Glomerular visceral epithelial cell (primary cell): ENCODE results near the gene PRKAR1A.
"Not testable (repeated sequence)": the region's sequence is repeated elsewhere in the genome, so short reads cannot be mapped to it uniquely, and the experiment has no call there.

Experiments used
- DNase-seq: peaks from one replicate; pipeline ENCODE4 v3.0.0-alpha.2; 2016; ENCODE audit errors: extremely low spot score

PRKAR1A gene

DNA sequence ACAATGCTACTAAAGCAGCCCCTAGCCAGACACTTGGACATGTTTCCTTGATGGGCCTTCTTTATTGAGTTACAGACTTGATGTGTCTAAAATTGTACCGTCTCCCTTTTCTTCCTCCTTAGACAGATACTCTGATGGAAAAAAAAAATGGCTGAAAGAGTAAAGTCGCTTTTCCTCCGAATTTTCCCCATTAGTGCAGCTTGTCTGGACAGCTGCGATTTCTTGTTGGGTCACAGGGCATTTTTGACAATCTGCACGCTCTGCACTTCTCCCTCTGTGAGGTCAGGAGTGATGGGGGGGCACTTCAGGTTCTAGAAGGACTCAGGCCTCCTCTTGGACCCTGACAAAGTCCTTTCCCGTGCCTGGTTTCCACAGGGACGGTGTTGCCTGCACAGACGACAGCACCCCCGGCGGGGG, 968 bp upstream of the PRKAR1A start:
- DNase-seq: no peak

DNA sequence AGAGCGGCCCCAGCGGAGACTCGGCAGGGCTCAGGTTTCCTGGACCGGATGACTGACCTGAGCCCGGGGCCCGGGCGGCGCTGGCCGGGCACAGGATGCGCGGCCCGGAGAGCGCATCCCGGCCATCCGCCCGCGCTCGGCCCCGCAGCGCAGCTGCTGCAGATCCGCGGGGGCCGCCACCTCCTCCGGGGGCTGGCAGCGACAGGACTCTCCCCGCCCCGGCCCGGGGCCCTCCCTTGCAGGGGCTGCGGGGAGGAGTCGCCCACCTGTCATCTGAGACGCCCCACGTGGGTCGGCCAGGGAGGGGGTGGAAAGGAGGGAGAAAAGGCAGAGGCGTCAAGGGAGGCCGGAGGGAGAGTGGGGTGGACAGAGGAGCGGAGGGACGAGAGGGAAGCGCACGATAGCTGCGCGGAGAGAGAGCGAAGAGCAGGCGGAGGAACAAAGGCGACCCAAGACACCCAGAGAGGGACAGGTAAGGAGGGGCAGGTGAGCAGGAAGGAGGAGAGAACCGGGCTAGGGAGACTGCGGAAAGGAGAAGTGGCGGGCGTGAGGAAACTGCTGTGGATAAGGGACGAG, 471 bp upstream of the PRKAR1A start:
- DNase-seq: peak; percentile 86

GRCh38 chr17:68512960-68513474, 787 bp downstream of the PRKAR1A start:
- peak; percentile 59 for DNase-seq

DNA sequence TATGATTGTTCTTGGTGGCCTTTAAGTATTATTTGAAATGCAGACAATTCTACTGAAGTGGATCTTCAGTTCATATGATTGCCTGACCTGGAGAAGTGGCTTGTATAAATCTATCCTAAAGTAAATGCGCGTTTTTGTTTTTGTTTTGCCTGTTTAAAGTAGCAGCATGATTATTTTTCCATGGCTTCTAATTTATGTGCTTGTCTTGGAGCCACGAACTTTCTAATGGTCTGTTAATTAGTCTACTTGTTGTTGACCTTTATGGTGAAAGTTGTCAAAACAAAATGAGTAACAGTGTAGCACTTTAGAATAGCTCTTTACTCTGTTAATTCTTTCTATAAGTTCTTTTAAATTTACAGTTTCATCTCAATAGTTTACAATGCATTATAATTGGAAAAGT, 1.7 kb downstream of the PRKAR1A start:
- no peak for DNase-seq

- peak; percentile 35 for DNase-seq
Measured at GRCh38 chr17:68514831-68515635, 2.8 kb downstream of the PRKAR1A start.

- DNase-seq: no peak
Measured at GRCh38 chr17:68516732-68517131, 4.5 kb downstream of the PRKAR1A start.

- not testable (repeated sequence) for DNase-seq
Measured at GRCh38 chr17:68517605-68518004, 5.4 kb downstream of the PRKAR1A start.

DNA sequence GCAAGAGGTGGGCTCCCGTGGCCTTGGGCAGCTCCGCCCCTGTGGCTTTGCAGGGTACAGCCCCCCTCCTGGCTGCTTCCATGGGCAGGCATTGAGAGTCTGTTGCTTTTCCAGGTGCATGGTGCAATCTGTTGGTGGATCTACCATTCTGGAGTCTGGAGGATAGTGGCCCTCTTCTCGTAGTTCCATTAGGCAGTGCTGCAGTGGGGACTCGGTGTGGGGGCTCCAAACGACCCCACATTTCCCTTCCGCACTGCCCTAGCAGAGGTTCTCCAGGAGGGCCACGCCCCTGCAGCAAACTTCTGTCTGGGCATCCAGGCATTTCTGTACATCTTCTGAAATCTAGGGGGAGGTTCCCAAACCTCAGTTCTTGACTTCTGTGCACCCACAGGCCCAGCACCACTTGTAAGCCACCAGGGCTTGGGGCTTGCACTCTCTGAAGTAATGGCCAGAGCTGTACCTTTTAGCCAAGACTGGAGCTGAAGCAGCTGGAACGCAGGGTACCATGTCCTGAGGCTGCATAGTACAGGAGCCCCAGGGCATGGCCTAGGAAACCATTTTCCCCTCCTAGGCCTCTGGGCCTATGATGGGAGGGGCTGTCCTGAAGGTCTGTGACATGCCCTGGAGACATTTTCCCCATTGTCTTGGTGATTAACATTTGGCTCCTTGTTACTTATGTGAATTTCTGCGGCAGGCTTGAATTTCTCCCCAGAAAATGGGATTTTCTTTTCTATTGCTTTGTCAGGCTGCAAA, 6.0 kb downstream of the PRKAR1A start:
- DNase-seq: no peak

GRCh38 chr17:68519051-68519450, 6.8 kb downstream of the PRKAR1A start:
- DNase-seq: not testable (repeated sequence)

DNA sequence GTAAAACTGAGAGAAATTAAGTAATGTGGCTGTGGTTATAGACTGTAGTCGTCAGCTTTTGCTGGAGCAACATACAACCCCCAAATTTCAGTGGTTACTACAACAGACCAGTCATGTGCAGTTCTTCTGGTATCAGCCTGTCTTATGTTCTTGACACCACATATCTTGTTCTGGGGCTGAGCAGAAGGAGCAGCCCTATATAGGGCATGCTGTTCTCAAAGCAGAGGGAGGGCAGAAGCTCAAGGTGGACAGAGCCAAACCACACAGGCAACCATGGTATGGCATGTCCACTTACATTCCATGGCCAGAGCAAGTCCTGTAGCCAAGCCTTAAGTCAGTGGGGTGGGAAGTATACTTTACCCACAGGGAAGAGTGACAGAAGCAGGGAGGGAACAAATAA, 7.7 kb downstream of the PRKAR1A start:
- no peak for DNase-seq

GRCh38 chr17:68522266-68522665, 10.0 kb downstream of the PRKAR1A start:
- DNase-seq: no peak

- DNase-seq: no peak
Measured at GRCh38 chr17:68526548-68526947, 14.3 kb downstream of the PRKAR1A start.

DNA sequence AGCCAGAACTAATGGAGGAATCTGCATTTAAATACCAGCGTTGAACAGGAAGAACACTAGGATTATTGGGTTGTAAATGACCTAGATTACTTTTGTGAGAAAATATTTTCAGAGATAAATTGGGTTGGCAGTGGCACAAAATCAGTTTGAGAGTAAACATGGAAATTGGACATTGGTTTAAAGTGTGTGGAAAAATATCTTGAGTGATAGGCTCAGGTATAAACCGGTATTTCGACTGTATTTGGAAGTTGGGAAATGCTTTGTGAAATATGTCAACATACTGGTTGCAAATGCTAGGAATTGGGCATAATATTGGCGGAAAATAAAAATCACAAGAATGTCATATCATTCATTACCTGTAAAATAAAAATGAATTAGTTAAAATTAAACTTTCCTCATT, 15.1 kb downstream of the PRKAR1A start:
- DNase-seq: no peak

DNA sequence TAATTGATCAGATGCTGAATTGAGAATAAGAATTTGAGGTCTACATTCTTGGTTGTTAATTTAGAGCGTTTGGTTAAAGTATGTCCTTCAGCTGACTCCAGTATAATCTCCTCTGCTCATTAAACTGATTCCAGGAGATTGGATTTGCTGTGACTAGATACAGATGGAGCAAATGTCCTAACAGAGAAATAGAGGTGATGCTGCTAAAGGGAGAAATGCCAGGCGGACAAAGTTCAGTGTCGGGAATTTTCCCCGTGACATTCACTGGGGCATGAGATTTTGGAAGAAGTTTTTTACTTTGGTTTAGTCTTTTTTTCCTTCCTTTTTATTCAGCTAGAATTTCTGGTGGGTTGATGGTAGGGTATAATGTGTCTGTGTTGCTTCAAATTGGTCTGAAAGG, 19.0 kb downstream of the PRKAR1A start:
- DNase-seq: no peak

DNA sequence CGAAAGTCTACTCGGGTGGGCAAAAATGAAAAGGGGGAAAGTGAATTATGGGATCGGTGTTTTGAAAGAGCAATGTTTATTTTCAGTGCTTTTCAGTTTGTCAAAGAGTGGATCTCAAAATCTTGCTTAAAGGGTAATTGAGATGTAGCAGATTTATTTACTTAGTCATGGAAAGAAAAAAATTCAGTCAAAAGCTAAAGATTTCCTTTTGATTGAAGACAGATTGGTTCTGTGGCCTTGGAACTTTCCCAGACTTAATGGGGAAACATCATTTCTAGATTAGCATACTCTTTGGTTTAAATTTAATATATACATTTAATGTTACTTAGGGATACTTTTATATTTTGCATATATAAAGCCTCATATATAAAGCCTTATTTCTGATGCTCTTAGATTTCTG, 20.6 kb downstream of the PRKAR1A start:
- no peak for DNase-seq

- DNase-seq: no peak
Measured at GRCh38 chr17:68533887-68534694, 21.9 kb downstream of the PRKAR1A start.

DNA sequence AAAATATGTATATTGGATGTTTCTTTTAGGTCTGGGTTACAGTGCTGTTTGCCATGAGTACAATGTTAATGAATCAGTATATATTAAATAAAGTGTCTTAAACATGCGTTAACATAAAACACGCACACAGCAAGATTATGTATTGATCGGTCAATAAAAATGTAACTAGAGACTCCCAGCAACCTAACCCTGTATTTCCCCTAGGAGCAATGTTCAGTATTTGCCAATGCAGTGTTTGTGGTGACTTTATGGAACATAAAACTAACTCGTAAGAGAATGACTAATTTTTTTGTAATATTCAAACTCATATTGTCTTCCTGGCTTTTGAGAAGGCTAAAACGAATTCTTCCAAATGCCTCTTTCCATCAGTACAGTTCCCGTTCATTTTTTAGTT, 22.5 kb downstream of the PRKAR1A start:
- no peak for DNase-seq

- DNase-seq: no peak
Measured at GRCh38 chr17:68535922-68536321, 23.7 kb downstream of the PRKAR1A start.

DNA sequence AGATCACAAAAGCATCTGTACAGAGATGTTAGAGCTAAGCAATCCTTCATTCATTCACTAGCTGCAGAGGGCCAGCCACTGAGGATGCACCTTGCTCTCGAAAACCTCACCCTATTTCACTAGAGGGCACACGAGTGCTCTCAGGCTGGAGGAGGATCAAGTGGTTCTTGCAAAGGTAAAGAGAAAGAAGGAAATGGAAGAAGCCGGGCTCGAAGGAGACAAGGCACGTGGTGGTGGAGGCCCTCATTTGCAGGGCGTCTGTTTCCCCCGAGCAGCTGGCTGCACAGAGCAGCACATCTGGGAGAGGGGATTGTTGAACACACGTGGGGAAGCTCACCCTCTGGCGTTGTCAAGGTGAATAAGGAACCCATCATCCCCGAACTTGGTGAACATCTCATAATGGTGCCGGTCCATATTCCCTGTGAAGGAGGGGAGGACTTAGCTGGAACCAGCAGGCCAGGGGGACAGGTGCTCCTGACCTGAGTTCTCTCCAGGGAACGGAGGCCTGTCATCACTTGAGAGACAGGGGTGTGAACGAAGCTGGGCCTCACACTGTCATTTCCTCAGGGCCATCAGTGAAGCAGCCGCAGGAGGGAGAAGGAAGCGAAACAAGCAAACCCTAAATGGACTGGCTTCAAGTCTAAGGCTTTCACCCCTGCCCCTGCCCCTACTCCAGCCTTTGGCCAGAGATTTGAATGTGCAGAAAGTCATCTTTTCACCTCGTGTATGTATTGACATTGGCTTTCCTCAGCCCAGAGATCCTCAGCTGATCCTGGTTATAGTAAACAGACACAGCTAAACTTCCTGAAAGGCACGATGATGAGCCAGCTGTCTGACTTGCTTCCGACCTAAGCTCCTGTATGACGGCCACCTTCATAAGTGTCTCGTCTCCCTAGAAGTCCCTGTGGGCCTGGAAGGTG, 27.6 kb downstream of the PRKAR1A start:
- no peak for DNase-seq

DNA sequence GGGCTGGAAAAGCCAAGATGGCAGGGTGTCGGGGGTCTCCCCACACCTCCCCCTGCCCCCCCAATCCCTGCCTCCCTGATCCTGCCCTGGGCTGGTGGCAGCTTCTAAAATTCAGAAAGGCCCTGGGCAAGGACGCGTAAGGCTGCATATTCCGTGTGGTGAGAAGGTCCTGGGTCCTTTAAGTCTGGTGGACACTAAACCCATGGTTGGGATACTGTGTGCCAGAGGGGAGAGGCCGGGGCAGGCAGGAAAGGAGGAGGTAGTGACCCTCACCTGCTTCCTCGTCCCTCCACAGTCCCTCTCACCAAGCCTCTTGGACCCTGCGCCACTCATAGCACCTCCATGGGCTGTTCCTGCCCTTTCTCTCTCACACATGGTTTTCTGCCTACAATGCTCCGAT, 28.8 kb downstream of the PRKAR1A start:
- DNase-seq: no peak

DNA sequence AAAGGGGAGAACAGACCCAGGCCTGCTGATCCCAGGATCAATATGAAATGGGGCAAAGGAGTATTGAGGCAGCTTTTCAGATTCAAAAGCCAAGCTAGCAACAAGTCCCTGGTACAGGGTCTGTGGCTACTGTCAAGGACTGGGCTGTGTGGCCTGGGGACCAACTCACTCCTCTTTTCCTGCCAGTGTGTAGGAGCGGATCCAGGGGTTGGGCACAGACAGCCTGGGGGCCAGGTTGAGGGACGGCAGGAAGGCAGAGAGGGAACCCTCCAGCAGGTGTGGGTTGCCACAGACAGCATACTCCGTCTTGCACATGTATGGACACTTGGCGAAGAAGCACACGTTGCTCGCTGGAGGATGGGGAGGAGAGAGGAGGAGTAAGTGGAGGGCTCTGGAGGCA, 29.6 kb downstream of the PRKAR1A start:
- no peak for DNase-seq
